ENCODE results near the gene ADGRD1. TPM values are rescaled to one million over a fixed set of nuclear protein-coding genes. Genes with fewer than 3 reads are reported as not detected.

ADGRD1 gene
- total and polyA plus RNA-seq, 8 donors = 25.6 to 167 (median 33.4) TPM

DNA sequence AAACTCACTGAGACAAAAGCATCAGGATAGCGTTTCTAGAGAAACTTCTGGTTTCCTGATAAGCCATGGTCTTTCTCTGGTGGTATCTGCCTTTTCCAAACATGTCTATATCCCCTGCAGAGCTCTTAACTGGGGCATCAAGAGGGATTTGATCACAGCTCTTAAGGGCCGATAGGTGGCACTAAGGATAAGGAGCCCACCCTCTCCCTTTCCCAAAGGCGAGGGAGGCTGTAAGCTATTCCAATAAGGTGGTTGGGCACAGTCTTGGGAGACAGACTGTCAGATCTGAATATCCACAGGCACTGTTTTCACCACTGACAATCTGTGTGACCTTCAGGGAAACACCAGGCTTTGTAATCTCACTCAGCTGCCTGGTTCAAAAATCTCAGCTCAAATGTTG, 206.0 kb downstream of the ADGRD1 start:
- Histone ChIP-seq H3K4me1 (no peaks in the 10 kb centered on the region), H3K27ac (no peak overlapping the region), H3K9me3 (no peaks in the 10 kb centered on the region), H3K4me3 (no peak overlapping the region), H3K36me3 (no peaks in the 10 kb centered on the region), H3K27me3 (peaks cover 0 to 21% of the 10 kb centered on the region in 2 donors)
- DNase-seq (no peak), ATAC-seq (no peak)
- intact Hi-C loops (cut with DNase I) = no loop called here
- TF ChIP-seq CTCF (IDR thresholded peaks at IDR 0.05) = no peak

- no peak overlapping the region for H3K4me3 ChIP-seq
- ATAC-seq = no peak
- peaks cover 0 to 21% of the 10 kb centered on the region in 2 donors for H3K27me3 ChIP-seq
- H3K36me3 ChIP-seq = no peaks in the 10 kb centered on the region
- TF ChIP-seq CTCF (IDR thresholded peaks at IDR 0.05) = no peak
- no peak overlapping the region for H3K27ac ChIP-seq
- intact Hi-C loops (cut with DNase I) = no loop called here
- DNase-seq = no peak
- H3K9me3 ChIP-seq = no peaks in the 10 kb centered on the region
- no peaks in the 10 kb centered on the region for H3K4me1 ChIP-seq
Measured at GRCh38 chr12:131162113-131162512, 208.4 kb downstream of the ADGRD1 start.

DNA sequence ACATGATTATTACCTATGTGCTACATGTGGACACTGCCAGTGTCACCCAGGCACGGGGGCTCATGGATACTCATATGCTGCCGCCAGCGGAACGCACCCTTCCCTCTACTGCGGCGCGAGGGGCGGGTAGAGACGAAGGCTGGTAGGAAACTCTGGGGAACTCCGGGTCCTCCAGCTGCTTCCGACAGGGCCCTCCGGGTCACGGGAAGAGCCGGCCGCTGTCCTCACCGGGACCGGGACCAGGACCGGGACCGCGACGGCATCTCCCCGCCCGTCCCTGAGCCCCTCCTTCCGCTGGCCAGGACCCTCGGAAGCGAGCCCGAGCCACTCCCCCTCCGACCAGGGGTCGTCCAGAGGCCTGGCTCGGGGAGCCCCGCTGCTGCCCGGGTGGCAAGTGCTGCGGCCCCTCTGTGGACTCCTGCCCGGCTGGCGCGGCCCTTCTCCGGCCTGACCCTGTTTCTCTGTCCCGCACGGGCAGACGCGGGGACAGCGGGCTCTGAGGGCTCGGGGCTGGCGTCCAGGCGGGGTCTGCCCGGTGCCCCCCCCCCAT, 209.6 kb downstream of the ADGRD1 start:
- Histone ChIP-seq H3K27ac (no peak overlapping the region), H3K4me3 (no peak overlapping the region), H3K4me1 (no peaks in the 10 kb centered on the region), H3K27me3 (peaks cover 0 to 21% of the 10 kb centered on the region in 2 donors), H3K36me3 (no peaks in the 10 kb centered on the region), H3K9me3 (no peaks in the 10 kb centered on the region)
- peak in 1 of 4 donors; percentile 80 for DNase-seq
- no peak for TF ChIP-seq CTCF (IDR thresholded peaks at IDR 0.05)
- ATAC-seq = no peak
- intact Hi-C loops (cut with DNase I) = no loop called here

DNA sequence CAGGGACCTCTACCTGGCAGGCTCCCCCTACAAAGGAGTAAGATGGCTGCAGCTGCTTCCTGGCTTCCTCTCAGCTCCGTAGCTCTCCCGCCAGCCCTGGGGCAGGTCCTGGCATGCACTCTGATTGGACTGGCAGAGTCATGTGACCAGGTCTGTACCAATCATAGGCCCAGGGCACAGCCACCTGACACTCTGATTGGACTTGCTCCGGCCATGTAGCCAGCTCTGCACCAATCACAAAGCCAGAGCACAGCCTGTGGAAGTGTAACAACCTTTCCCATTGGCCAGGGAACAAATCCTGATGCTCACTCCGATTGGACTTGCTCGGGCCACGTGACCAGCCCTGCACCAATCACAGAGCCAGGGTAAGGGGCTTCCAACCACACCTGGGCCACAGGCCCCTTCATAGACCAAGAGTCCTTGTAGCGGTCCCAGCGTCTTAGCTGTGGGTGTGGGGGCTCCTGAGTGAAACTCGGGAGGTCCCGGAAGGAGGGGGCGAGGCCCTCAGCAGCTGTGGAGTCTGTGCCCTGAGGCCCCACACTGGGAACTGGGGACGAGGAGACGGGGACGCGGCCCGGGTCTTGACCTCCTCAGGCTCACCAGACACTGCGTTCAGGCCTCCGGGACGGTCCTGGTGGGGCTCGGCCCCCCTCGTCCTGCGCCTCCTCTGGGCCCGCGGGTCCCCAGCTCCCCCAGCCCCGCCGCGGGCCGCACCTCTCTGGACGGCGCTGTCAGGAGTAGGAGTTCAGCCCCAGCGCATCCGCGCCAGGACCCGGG, 210.6 kb downstream of the ADGRD1 start:
- Histone ChIP-seq H3K4me1 (no peaks in the 10 kb centered on the region), H3K27me3 (peaks cover 0 to 21% of the 10 kb centered on the region in 2 donors), H3K4me3 (no peak overlapping the region), H3K9me3 (no peaks in the 10 kb centered on the region), H3K36me3 (no peaks in the 10 kb centered on the region), H3K27ac (no peak overlapping the region)
- no peak for ATAC-seq
- no peak for DNase-seq
- no peak for TF ChIP-seq CTCF (IDR thresholded peaks at IDR 0.05)
- intact Hi-C loops (cut with DNase I) = no loop called here

GRCh38 chr12:131166717-131167116, 213.0 kb downstream of the ADGRD1 start:
- DNase-seq (no peak), ATAC-seq (no peak)
- no peaks in the 10 kb centered on the region for H3K36me3 ChIP-seq
- no peaks in the 10 kb centered on the region for H3K9me3 ChIP-seq
- H3K27ac ChIP-seq = no peak overlapping the region
- TF ChIP-seq CTCF (IDR thresholded peaks at IDR 0.05) = no peak
- intact Hi-C loops (cut with DNase I) = no loop called here
- peaks cover 0 to 21% of the 10 kb centered on the region in 2 donors for H3K27me3 ChIP-seq
- H3K4me1 ChIP-seq = no peaks in the 10 kb centered on the region
- no peak overlapping the region for H3K4me3 ChIP-seq

All from left lung (tissue), 10 donors.